PC-9 (cell line): ENCODE data around the gene NTF4.
"Not testable (repeated sequence)": the region's sequence is repeated elsewhere in the genome, so short reads cannot be mapped to it uniquely, and the experiment has no call there.

Experiments
- EZH2 ChIP-seq: fragments of 200-600 bp; sonication (generic); IDR thresholded peaks from 2 replicates; pipeline ENCODE4 v1.8.0; 2017; ENCODE audit warnings: antibody characterized with exemption, low read depth
- TF ChIP-seq, protein P1 (sequence below): fragments of 200-600 bp; sonication (generic); conservative IDR thresholded peaks from 2 replicates; pipeline ENCODE4 v1.6.1; 2017; ENCODE audit warnings: mixed run types, antibody characterized with exemption, mild to moderate bottlenecking, moderate library complexity

- TF ChIP-seq, protein P1, sequence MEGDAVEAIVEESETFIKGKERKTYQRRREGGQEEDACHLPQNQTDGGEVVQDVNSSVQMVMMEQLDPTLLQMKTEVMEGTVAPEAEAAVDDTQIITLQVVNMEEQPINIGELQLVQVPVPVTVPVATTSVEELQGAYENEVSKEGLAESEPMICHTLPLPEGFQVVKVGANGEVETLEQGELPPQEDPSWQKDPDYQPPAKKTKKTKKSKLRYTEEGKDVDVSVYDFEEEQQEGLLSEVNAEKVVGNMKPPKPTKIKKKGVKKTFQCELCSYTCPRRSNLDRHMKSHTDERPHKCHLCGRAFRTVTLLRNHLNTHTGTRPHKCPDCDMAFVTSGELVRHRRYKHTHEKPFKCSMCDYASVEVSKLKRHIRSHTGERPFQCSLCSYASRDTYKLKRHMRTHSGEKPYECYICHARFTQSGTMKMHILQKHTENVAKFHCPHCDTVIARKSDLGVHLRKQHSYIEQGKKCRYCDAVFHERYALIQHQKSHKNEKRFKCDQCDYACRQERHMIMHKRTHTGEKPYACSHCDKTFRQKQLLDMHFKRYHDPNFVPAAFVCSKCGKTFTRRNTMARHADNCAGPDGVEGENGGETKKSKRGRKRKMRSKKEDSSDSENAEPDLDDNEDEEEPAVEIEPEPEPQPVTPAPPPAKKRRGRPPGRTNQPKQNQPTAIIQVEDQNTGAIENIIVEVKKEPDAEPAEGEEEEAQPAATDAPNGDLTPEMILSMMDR, result not testable (repeated sequence)
- TF ChIP-seq EZH2, result not testable (repeated sequence)
Observed at GRCh38 chr19:49038111-49038510, 26.5 kb downstream of the NTF4 start.
